ENCODE results near the gene PDE6C. TPM values are rescaled to one million over a fixed set of nuclear protein-coding genes. Genes with fewer than 3 reads are reported as not detected.

The PDE6C gene
- total RNA-seq, 2 donors from 2014 or later = not detected

- Mint-ChIP-seq H3K27ac (no peak overlapping the region), H3K27me3 (ENCODE audit: insufficient read depth) (peaks cover 6% of the 10 kb centered on the region), H3K4me1 (peaks cover 7% of the 10 kb centered on the region), H3K9me3 (no peaks in the 10 kb centered on the region), H3K36me3 (ENCODE audit: low read depth) (no peaks in the 10 kb centered on the region), H3K4me3 (no peak overlapping the region)
- Histone ChIP-seq H3K36me3 (ENCODE audit: control insufficient read depth, insufficient read depth, low read length) (no peaks in the 10 kb centered on the region), H3K9me3 (ENCODE audit: control insufficient read depth, low read length) (no peaks in the 10 kb centered on the region), H3K27me3 (ENCODE audit: control insufficient read depth, insufficient read depth, low read length, poor library complexity, severe bottlenecking) (no peaks in the 10 kb centered on the region), H3K4me3 (ENCODE audit: low read length) (no peak overlapping the region), H3K27ac (ENCODE audit: low read depth, low read length) (no peak overlapping the region), H3K4me1 (ENCODE audit: control insufficient read depth, insufficient read depth, low read length) (no peaks in the 10 kb centered on the region), H3K9ac (ENCODE audit: extremely low read depth, low read length, poor library complexity, severe bottlenecking) (no peak overlapping the region)
- TF ChIP-seq CTCF (conservative IDR thresholded peaks at IDR 0.05) = no peak
- 92 to 98% methylated on average over 14 to 15 of the region's 15 CpGs for WGBS, 2 experiments (ENCODE audit: insufficient coverage in 1 of 2, insufficient read length in 1 of 2)
- peak; percentile 21 for DNase-seq
Measured at GRCh38 chr10:93589648-93590562, 22.4 kb upstream of the PDE6C start.

GRCh38 chr10:93590638-93591037 lies 21.7 kb upstream of the PDE6C start:
- Mint-ChIP-seq H3K4me1 (peaks cover 7% of the 10 kb centered on the region), H3K27ac (no peak overlapping the region), H3K9me3 (no peaks in the 10 kb centered on the region), H3K4me3 (no peak overlapping the region), H3K27me3 (ENCODE audit: insufficient read depth) (peaks cover 6% of the 10 kb centered on the region), H3K36me3 (ENCODE audit: low read depth) (no peaks in the 10 kb centered on the region)
- no peaks in the 10 kb centered on the region for H3K4me1 ChIP-seq (ENCODE audit: control insufficient read depth, insufficient read depth, low read length)
- DNase-seq = no peak
- H3K4me3 ChIP-seq (ENCODE audit: low read length) = no peak overlapping the region
- WGBS, 2 experiments (ENCODE audit: insufficient coverage in 1 of 2, insufficient read length in 1 of 2) = 91 to 95% methylated on average over 5 to 7 of the region's 7 CpGs
- H3K9me3 ChIP-seq (ENCODE audit: control insufficient read depth, low read length) = no peaks in the 10 kb centered on the region
- H3K27me3 ChIP-seq (ENCODE audit: control insufficient read depth, insufficient read depth, low read length, poor library complexity, severe bottlenecking) = no peaks in the 10 kb centered on the region
- H3K9ac ChIP-seq (ENCODE audit: extremely low read depth, low read length, poor library complexity, severe bottlenecking) = no peak overlapping the region
- no peaks in the 10 kb centered on the region for H3K36me3 ChIP-seq (ENCODE audit: control insufficient read depth, insufficient read depth, low read length)
- no peak overlapping the region for H3K27ac ChIP-seq (ENCODE audit: low read depth, low read length)
- no peak for TF ChIP-seq CTCF (conservative IDR thresholded peaks at IDR 0.05)

GRCh38 chr10:93591065-93591808 lies 21.1 kb upstream of the PDE6C start:
- no peak for DNase-seq
- no peak for TF ChIP-seq CTCF (conservative IDR thresholded peaks at IDR 0.05)
- no peaks in the 10 kb centered on the region for H3K9me3 Mint-ChIP-seq
- 86% methylated on average over 8 of the region's 8 CpGs; no CpG with 5 or more reads in 1 of the 2 experiments for WGBS, 2 experiments (ENCODE audit: insufficient coverage in 1 of 2, insufficient read length in 1 of 2)
- no peak overlapping the region for H3K9ac ChIP-seq (ENCODE audit: extremely low read depth, low read length, poor library complexity, severe bottlenecking)
- H3K4me3 ChIP-seq (ENCODE audit: low read length) = no peak overlapping the region
- no peaks in the 10 kb centered on the region for H3K36me3 ChIP-seq (ENCODE audit: control insufficient read depth, insufficient read depth, low read length)
- no peaks in the 10 kb centered on the region for H3K4me1 ChIP-seq (ENCODE audit: control insufficient read depth, insufficient read depth, low read length)
- no peaks in the 10 kb centered on the region for H3K36me3 Mint-ChIP-seq (ENCODE audit: low read depth)
- H3K4me3 Mint-ChIP-seq = no peak overlapping the region
- H3K27me3 Mint-ChIP-seq (ENCODE audit: insufficient read depth) = peaks cover 6% of the 10 kb centered on the region
- no peak overlapping the region for H3K27ac ChIP-seq (ENCODE audit: low read depth, low read length)
- no peaks in the 10 kb centered on the region for H3K27me3 ChIP-seq (ENCODE audit: control insufficient read depth, insufficient read depth, low read length, poor library complexity, severe bottlenecking)
- H3K27ac Mint-ChIP-seq = no peak overlapping the region
- H3K4me1 Mint-ChIP-seq = peaks cover 7% of the 10 kb centered on the region
- no peaks in the 10 kb centered on the region for H3K9me3 ChIP-seq (ENCODE audit: control insufficient read depth, low read length)

Data from endodermal cell (in vitro differentiated cells).